COLO668 (cell line): ENCODE results near the gene TAS2R1.
"Not testable (repeated sequence)": the region's sequence is repeated elsewhere in the genome, so short reads cannot be mapped to it uniquely, and the experiment has no call there.

Experiments used
- DNase-seq: peaks from one replicate; lab custom pipeline; 2025; ENCODE audit not compliant: unreplicated experiment; lab: John Stamatoyannopoulos, UW

TAS2R1 gene

GRCh38 chr5:9623661-9624060, 6.5 kb downstream of the TAS2R1 start:
- no peak for DNase-seq

- no peak for DNase-seq
Observed at GRCh38 chr5:9622971-9623421, 7.2 kb downstream of the TAS2R1 start.

GRCh38 chr5:9621379-9621903, 8.7 kb downstream of the TAS2R1 start:
- DNase-seq, result no peak

GRCh38 chr5:9619331-9620092, 10.6 kb downstream of the TAS2R1 start:
- DNase-seq, result no peak

- DNase-seq, result no peak
Observed at GRCh38 chr5:9617739-9618504, 12.2 kb downstream of the TAS2R1 start.

- no peak for DNase-seq
Observed at GRCh38 chr5:9617221-9617620, 12.9 kb downstream of the TAS2R1 start.

GRCh38 chr5:9615331-9615730, 14.8 kb downstream of the TAS2R1 start:
- DNase-seq, result no peak

- no peak for DNase-seq
Observed at GRCh38 chr5:9613360-9613759, 16.8 kb downstream of the TAS2R1 start.

- no peak for DNase-seq
Observed at GRCh38 chr5:9610969-9611368, 19.2 kb downstream of the TAS2R1 start.

- DNase-seq, result no peak
Observed at GRCh38 chr5:9610364-9610763, 19.8 kb downstream of the TAS2R1 start.

GRCh38 chr5:9608093-9608492, 22.1 kb downstream of the TAS2R1 start:
- no peak for DNase-seq

GRCh38 chr5:9605041-9605838, 24.9 kb downstream of the TAS2R1 start:
- DNase-seq, result no peak

- DNase-seq, result no peak
Observed at GRCh38 chr5:9604416-9604815, 25.7 kb downstream of the TAS2R1 start.

- DNase-seq, result no peak
Observed at GRCh38 chr5:9601055-9601739, 29.0 kb downstream of the TAS2R1 start.

GRCh38 chr5:9599391-9599790, 30.8 kb downstream of the TAS2R1 start:
- DNase-seq, result no peak

GRCh38 chr5:9598329-9598728, 31.8 kb downstream of the TAS2R1 start:
- not testable (repeated sequence) for DNase-seq

- DNase-seq, result not testable (repeated sequence)
Observed at GRCh38 chr5:9597322-9597721, 32.8 kb downstream of the TAS2R1 start.

GRCh38 chr5:9596824-9597223, 33.3 kb downstream of the TAS2R1 start:
- DNase-seq, result no peak

- no peak for DNase-seq
Observed at GRCh38 chr5:9596171-9596780, 33.9 kb downstream of the TAS2R1 start.

GRCh38 chr5:9594913-9595312, 35.2 kb downstream of the TAS2R1 start:
- DNase-seq, result no peak
